HG03439 (cell line): ENCODE data around the gene OR52E4.

Source experiments
- ATAC-seq: cut with Tn5 transposase; IDR thresholded peaks from one replicate; pipeline ENCODE4 v1.9.1; 2021; ENCODE audit warnings: mild to moderate bottlenecking, moderate library complexity; ENCODE audit not compliant: unreplicated experiment

OR52E4 gene

GRCh38 chr11:5928811-5929210 is 48.4 kb downstream of the OR52E4 start:
- ATAC-seq = no peak

GRCh38 chr11:5929571-5930368 is 49.3 kb downstream of the OR52E4 start:
- ATAC-seq = no peak

GRCh38 chr11:5930614-5931013 is 50.2 kb downstream of the OR52E4 start:
- ATAC-seq = no peak

GRCh38 chr11:5931061-5931460 is 50.6 kb downstream of the OR52E4 start:
- no peak for ATAC-seq

- no peak for ATAC-seq
Measured at GRCh38 chr11:5932671-5933070, 52.2 kb downstream of the OR52E4 start.

GRCh38 chr11:5933116-5933515 is 52.7 kb downstream of the OR52E4 start:
- ATAC-seq = no peak
